ENCODE data around the gene GIPC3. TPM values are rescaled to one million over a fixed set of nuclear protein-coding genes. Genes with fewer than 3 reads are reported as not detected.

The GIPC3 gene
- total RNA-seq, 1 donor: under 0.01 TPM

DNA sequence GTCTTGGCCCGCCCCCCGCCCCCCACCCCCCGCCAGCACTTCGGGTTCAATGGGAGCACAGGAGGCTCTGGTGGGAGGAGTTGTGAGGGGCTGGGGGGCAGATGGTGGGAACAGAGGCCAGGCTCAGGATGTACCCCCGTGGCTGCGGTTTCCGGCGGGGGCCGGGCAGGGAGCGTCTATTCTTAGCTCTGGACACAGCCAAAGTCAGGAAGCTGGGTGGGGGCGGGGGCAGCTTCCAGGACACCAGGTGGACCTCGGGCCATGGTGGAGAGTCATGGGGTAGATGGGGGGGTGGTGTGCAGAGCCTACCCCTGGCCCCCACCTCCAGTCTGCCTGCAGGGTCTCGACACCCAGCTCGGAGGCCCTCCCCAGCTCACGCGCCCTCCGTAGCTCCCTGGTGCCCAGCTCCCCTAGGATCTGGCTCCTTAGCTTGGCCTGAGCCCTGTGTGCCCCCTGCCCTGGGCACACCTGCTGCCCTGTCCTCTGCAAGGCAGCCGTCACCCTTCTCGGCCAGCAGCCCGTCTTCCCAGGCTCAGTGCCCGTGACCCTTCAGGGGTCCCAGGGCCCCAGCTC, 23.6 kb downstream of the GIPC3 start:
- no peaks in the 10 kb centered on the region for H3K9me3 ChIP-seq (ENCODE audit: low read depth, low read length)
- H4K20me1 ChIP-seq (ENCODE audit: insufficient read depth, low read length): no peaks in the 10 kb centered on the region
- no peak for DNase-seq (ENCODE audit: insufficient read length, low spot score, missing footprints)
- H3K36me3 ChIP-seq (ENCODE audit: insufficient read depth, low read length): peaks cover 13% of the 10 kb centered on the region
- no peak overlapping the region for H3K4me2 ChIP-seq (ENCODE audit: insufficient read depth, low read length)
- no peaks in the 10 kb centered on the region for H3K79me2 ChIP-seq (ENCODE audit: insufficient read depth, low read length)
- no peak overlapping the region for H3K27ac ChIP-seq (ENCODE audit: low read depth, low read length)
- H3K4me3 ChIP-seq (ENCODE audit: insufficient read depth, low read length): no peak overlapping the region
- no peak overlapping the region for H2AFZ ChIP-seq (ENCODE audit: low read length)
- peaks cover 13% of the 10 kb centered on the region for H3K4me1 ChIP-seq (ENCODE audit: insufficient read depth, low read length)
- H3K27me3 ChIP-seq (ENCODE audit: insufficient read depth, low read length): peaks cover 2% of the 10 kb centered on the region
- TF ChIP-seq, protein P1, sequence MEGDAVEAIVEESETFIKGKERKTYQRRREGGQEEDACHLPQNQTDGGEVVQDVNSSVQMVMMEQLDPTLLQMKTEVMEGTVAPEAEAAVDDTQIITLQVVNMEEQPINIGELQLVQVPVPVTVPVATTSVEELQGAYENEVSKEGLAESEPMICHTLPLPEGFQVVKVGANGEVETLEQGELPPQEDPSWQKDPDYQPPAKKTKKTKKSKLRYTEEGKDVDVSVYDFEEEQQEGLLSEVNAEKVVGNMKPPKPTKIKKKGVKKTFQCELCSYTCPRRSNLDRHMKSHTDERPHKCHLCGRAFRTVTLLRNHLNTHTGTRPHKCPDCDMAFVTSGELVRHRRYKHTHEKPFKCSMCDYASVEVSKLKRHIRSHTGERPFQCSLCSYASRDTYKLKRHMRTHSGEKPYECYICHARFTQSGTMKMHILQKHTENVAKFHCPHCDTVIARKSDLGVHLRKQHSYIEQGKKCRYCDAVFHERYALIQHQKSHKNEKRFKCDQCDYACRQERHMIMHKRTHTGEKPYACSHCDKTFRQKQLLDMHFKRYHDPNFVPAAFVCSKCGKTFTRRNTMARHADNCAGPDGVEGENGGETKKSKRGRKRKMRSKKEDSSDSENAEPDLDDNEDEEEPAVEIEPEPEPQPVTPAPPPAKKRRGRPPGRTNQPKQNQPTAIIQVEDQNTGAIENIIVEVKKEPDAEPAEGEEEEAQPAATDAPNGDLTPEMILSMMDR (IDR thresholded peaks at IDR 0.05; ENCODE audit: extremely low read depth, low read depth, low read length): no peak

DNA sequence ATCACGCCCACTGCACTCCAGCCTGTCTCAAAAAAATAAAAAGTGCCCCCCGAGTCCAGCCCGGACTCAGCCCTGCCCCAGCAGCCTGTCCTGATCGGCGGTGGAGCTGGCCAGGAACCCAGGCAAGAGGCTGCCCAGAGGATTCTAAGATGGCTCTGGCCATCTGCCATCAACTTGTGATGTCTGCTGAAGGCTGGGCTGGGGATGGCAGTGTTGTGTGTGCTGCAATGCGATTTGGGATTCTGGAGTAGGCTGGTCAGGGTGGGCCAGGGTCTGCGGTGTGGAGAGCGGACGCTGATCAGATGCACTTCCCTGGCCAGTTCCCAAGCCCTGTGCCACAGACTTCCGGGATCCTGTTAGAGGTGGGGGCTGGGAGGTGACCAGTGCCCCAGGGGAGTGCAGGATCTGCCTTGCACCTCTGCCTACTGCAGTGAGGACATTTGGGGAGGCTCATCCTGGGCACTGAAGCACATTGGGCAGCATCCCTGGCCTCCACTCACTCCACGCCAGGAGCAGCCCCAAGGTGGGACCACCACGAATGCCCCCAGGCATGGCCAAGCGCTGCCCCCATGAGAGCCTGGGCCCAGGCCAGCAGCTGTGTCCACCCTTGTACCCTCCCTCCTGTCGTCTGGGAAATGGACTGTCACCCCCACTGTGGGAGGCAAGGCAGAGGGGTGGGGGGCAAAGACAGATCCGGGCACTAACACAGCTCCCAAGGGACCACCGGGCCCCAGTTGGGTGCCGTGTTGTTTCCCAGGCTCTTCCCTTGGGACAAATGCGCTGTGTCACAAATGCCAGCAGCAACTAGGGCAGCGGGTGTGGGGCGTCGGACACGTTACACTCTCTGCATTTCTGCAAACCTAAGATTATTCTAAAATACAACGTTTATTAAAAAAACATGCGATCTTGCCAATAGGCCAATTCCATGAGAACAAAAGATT, 24.8 kb downstream of the GIPC3 start:
- Histone ChIP-seq H4K20me1 (ENCODE audit: insufficient read depth, low read length) (no peaks in the 10 kb centered on the region), H3K27ac (ENCODE audit: low read depth, low read length) (no peak overlapping the region), H2AFZ (ENCODE audit: low read length) (no peak overlapping the region), H3K79me2 (ENCODE audit: insufficient read depth, low read length) (no peaks in the 10 kb centered on the region), H3K4me3 (ENCODE audit: insufficient read depth, low read length) (no peak overlapping the region), H3K4me2 (ENCODE audit: insufficient read depth, low read length) (no peak overlapping the region), H3K27me3 (ENCODE audit: insufficient read depth, low read length) (peaks cover 2% of the 10 kb centered on the region), H3K36me3 (ENCODE audit: insufficient read depth, low read length) (peaks cover 13% of the 10 kb centered on the region), H3K4me1 (ENCODE audit: insufficient read depth, low read length) (peaks cover 13% of the 10 kb centered on the region), H3K9me3 (ENCODE audit: low read depth, low read length) (no peaks in the 10 kb centered on the region)
- DNase-seq (ENCODE audit: insufficient read length, low spot score, missing footprints): no peak
- TF ChIP-seq, protein P1 (IDR thresholded peaks at IDR 0.05; ENCODE audit: extremely low read depth, low read depth, low read length): no peak

DNA sequence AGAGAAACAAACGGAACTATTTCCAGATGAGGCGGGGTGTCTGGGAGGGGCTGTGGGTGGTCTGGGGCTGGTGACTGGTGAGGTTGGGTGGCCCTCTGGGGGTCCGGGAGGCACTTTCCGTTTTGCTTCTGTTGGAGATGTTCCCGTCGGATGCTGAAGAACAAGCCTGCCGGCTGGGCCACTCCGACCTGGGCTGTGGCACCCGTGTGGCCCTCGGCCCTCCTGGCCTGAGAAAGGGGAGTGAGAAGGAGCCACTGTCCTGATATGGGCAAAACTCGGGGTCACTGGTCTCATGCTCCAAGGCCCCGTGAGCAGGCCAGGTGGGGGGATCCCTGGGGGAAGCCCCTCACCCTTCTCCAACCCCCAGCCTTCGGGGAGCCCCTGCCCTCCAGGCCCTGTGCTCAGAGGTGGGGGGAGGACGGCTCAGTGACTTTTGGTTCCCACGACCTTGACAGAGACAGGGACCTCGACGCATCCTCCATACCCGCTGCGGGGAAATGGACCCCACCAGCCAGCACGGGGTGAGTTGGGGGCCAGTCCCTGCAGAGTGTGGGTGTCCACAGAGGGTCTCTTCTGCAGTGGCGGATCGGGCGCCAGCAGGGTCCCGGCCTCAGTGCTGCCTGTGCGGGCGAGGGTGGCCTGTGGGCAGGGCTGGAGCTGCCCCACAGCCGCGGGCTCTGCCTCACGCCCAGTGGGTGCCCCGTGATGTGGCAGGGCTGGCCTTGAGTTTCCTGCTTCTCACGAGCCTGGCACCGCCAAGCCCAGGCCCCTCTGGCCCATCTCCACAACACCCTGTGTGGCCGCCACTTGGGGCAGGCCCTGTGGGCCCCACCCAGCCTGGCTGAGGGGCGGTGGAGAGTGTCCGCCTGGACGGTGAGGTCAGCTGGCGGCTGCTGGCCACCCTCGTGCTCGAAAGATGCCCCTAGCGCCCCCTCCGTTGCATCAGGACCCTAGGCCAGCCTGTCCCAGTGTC, 25.8 kb downstream of the GIPC3 start:
- Histone ChIP-seq H2AFZ (ENCODE audit: low read length) (no peak overlapping the region), H3K9me3 (ENCODE audit: low read depth, low read length) (no peaks in the 10 kb centered on the region), H3K4me2 (ENCODE audit: insufficient read depth, low read length) (no peak overlapping the region), H3K27ac (ENCODE audit: low read depth, low read length) (no peak overlapping the region), H3K36me3 (ENCODE audit: insufficient read depth, low read length) (peaks cover 13% of the 10 kb centered on the region), H3K4me1 (ENCODE audit: insufficient read depth, low read length) (peaks cover 11% of the 10 kb centered on the region), H4K20me1 (ENCODE audit: insufficient read depth, low read length) (no peaks in the 10 kb centered on the region), H3K27me3 (ENCODE audit: insufficient read depth, low read length) (no peaks in the 10 kb centered on the region), H3K4me3 (ENCODE audit: insufficient read depth, low read length) (no peak overlapping the region), H3K79me2 (ENCODE audit: insufficient read depth, low read length) (no peaks in the 10 kb centered on the region)
- DNase-seq (ENCODE audit: insufficient read length, low spot score, missing footprints): no peak
- TF ChIP-seq, protein P1 (IDR thresholded peaks at IDR 0.05; ENCODE audit: extremely low read depth, low read depth, low read length): no peak
